ENCODE measurements around the gene KIAA1614.

KIAA1614 gene

DNA sequence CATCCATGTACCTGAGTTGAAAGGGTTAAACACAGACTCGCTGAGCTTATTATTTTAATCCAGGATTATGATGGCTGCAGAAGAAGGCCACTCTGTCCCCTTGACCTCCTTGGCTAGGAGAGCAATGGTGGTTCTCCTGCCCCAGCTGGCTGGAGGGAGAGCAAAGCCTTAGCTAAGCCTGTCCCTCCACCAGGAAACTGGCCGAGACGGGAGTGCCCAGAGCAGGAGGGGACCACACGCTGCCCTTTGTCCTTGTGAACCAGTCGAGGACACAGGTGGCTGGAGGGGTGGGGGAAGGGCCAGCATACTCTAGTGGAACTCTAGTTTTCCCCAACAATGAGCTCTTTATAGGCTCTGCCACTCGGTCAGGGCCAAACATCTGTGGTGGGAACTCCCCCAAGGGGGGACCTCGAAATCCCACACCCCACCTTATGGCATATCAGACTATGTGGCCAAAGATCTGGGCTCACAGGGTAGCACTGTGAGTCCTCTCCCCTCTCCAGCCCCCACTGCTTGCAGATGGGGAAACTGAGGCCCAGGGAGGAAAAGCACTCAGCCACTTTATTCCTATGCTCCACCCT lies 12.9 kb downstream of the KIAA1614 start:
- H3K27ac ChIP-seq (replicated peaks) = no peak overlapping the region
- TF ChIP-seq GABPA (IDR thresholded peaks at IDR 0.05; ENCODE audit: low read depth) = no peak
- DNase-seq (ENCODE audit: low read depth in 1 of 2, low spot score in 1 of 2) = no peak
- H3K27me3 ChIP-seq (ENCODE audit: insufficient read depth, poor library complexity, severe bottlenecking) = no peaks in the 10 kb centered on the region
- no peak overlapping the region for H3K4me3 ChIP-seq (replicated peaks; ENCODE audit: insufficient read depth, low read length)

DNA sequence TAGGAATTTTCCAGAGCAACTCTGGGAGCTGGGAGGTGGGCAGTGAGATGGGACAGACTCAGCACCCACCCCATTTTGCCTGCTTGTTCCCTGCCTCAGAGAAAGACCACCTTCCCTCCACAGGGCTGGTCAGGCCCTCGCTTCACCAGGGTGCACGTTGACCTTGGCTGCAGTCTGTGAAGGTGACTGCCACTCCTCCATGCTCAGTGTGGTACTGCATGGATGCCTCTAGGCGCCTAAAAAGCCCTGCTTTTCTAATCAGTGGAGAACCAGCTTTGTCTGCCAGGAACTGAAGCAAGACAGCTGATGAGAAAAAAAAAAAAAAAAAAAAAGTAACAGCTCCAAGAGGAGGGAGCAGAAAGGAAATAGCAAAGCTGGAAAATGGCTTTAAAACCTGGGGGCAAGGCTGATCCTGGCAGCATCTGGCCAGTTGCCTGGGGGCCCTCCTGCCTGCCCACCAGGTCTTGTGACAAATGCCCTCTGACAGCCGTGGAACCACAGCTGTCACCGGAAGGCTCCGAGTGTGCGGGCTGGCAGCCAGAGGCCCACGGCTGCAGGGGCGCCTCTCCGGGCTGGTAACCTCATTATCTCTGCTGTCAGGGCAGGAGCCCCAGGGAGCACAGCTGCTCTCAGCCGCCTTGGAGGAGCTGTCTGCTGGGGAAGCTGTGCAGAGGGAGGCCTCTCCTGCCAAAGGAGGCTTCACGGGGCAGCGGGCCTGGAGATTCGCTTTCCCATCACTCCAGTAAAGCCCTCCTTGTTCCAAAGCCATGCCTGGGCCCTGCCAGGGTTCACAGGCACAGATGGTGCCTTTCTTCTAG lies 13.7 kb downstream of the KIAA1614 start:
- Histone ChIP-seq H3K4me3 (replicated peaks; ENCODE audit: insufficient read depth, low read length) (no peak overlapping the region), H3K27me3 (ENCODE audit: insufficient read depth, poor library complexity, severe bottlenecking) (no peaks in the 10 kb centered on the region), H3K27ac (replicated peaks) (no peak overlapping the region)
- TF ChIP-seq SPI1 (IDR thresholded peaks at IDR 0.05; ENCODE audit: borderline replicate concordance, low read depth) = no peak
- TF ChIP-seq, protein P1, sequence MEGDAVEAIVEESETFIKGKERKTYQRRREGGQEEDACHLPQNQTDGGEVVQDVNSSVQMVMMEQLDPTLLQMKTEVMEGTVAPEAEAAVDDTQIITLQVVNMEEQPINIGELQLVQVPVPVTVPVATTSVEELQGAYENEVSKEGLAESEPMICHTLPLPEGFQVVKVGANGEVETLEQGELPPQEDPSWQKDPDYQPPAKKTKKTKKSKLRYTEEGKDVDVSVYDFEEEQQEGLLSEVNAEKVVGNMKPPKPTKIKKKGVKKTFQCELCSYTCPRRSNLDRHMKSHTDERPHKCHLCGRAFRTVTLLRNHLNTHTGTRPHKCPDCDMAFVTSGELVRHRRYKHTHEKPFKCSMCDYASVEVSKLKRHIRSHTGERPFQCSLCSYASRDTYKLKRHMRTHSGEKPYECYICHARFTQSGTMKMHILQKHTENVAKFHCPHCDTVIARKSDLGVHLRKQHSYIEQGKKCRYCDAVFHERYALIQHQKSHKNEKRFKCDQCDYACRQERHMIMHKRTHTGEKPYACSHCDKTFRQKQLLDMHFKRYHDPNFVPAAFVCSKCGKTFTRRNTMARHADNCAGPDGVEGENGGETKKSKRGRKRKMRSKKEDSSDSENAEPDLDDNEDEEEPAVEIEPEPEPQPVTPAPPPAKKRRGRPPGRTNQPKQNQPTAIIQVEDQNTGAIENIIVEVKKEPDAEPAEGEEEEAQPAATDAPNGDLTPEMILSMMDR (IDR thresholded peaks at IDR 0.05; ENCODE audit: insufficient read depth, low read length) = no peak
- TF ChIP-seq, protein P2, sequence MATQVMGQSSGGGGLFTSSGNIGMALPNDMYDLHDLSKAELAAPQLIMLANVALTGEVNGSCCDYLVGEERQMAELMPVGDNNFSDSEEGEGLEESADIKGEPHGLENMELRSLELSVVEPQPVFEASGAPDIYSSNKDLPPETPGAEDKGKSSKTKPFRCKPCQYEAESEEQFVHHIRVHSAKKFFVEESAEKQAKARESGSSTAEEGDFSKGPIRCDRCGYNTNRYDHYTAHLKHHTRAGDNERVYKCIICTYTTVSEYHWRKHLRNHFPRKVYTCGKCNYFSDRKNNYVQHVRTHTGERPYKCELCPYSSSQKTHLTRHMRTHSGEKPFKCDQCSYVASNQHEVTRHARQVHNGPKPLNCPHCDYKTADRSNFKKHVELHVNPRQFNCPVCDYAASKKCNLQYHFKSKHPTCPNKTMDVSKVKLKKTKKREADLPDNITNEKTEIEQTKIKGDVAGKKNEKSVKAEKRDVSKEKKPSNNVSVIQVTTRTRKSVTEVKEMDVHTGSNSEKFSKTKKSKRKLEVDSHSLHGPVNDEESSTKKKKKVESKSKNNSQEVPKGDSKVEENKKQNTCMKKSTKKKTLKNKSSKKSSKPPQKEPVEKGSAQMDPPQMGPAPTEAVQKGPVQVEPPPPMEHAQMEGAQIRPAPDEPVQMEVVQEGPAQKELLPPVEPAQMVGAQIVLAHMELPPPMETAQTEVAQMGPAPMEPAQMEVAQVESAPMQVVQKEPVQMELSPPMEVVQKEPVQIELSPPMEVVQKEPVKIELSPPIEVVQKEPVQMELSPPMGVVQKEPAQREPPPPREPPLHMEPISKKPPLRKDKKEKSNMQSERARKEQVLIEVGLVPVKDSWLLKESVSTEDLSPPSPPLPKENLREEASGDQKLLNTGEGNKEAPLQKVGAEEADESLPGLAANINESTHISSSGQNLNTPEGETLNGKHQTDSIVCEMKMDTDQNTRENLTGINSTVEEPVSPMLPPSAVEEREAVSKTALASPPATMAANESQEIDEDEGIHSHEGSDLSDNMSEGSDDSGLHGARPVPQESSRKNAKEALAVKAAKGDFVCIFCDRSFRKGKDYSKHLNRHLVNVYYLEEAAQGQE (IDR thresholded peaks at IDR 0.05; ENCODE audit: insufficient replicate concordance, low read depth) = no peak
- peak; percentile 25; the same call in 1 of the 2 replicates for TF ChIP-seq POLR2AphosphoS5 (IDR thresholded peaks at IDR 0.05; ENCODE audit: low read depth)
- DNase-seq (ENCODE audit: low read depth in 1 of 2, low spot score in 1 of 2) = peak in 1 of 2 experiments; percentile 67

DNA sequence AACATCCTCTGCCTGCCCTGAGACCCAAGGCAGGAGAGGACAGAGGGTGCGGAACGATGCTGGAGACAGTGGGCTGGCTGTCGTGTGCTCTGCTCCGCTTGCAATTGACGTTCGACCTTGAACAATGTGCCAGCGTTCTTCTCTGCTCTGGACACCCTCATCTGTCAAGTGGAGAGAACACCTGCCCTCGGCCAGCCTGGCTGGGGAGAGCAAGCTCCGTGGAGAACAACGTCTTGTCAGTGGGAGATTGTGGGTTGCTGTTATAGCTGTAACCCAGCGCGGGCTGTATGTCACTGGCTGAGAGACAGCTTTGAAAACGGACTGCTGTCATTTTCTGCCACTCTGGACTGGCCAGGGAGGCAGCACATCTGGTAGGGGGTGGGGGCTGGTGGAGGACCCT lies 14.7 kb downstream of the KIAA1614 start:
- no peak for DNase-seq (ENCODE audit: low read depth in 1 of 2, low spot score in 1 of 2)
- Histone ChIP-seq H3K4me3 (replicated peaks; ENCODE audit: insufficient read depth, low read length) (no peak overlapping the region), H3K27ac (replicated peaks) (no peak overlapping the region), H3K27me3 (ENCODE audit: insufficient read depth, poor library complexity, severe bottlenecking) (no peaks in the 10 kb centered on the region)
- TF ChIP-seq, protein P1 (IDR thresholded peaks at IDR 0.05; ENCODE audit: insufficient read depth, low read length) = no peak
- TF ChIP-seq POLR2AphosphoS5 (IDR thresholded peaks at IDR 0.05; ENCODE audit: low read depth) (no peak), SPI1 (IDR thresholded peaks at IDR 0.05; ENCODE audit: borderline replicate concordance, low read depth) (no peak), GABPA (IDR thresholded peaks at IDR 0.05; ENCODE audit: low read depth) (no peak)
- TF ChIP-seq, protein P2 (IDR thresholded peaks at IDR 0.05; ENCODE audit: insufficient replicate concordance, low read depth) = no peak

DNA sequence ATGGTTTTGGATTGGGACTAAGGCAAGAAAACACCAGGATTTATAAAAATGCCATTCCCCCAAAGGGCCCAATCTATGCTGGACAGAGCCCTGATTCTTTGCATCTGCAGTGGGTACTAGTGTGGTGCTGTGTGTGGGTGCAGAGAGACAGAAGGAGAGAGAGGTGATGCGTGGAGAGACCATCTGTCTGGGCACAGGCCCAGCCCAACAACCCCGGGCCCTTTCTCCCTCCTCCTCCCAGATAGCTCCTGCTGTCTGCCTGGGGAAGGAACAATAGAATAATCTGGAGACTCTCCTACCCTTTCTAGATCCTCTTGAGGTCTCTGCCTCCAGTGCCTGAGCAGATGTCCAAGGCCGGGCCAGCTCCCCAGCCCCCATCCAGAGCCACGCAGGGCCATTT lies 15.1 kb downstream of the KIAA1614 start:
- Histone ChIP-seq H3K27ac (replicated peaks) (no peak overlapping the region), H3K4me3 (replicated peaks; ENCODE audit: insufficient read depth, low read length) (no peak overlapping the region), H3K27me3 (ENCODE audit: insufficient read depth, poor library complexity, severe bottlenecking) (no peaks in the 10 kb centered on the region)
- no peak for DNase-seq (ENCODE audit: low read depth in 1 of 2, low spot score in 1 of 2)
- TF ChIP-seq POLR2AphosphoS5 (IDR thresholded peaks at IDR 0.05; ENCODE audit: low read depth) = no peak
- TF ChIP-seq, protein P2 (IDR thresholded peaks at IDR 0.05; ENCODE audit: insufficient replicate concordance, low read depth) = peak; percentile 60

All from HL-60 (cell line).